Liver (tissue), 9 donors: Measurements from ENCODE around the gene INSC. TPM values are rescaled to one million over a fixed set of nuclear protein-coding genes. Genes with fewer than 3 reads are reported as not detected.

Experiments
- DNase-seq: peaks from one replicate; pipeline ENCODE4 v3.0.0-alpha.2; 2017; ENCODE audit warnings: low spot score
- H3K27ac ChIP-seq, 2 donors: one replicate each; pipeline ENCODE4 v1.7.0; 2013; ENCODE audit warnings: inconsistent platforms in 2 of 2, low read length in 2 of 2, control low read depth in 1 of 2, low read depth in 1 of 2, mild to moderate bottlenecking in 1 of 2
- H3K27me3 ChIP-seq, 4 donors: one replicate each; pipeline versions ENCODE4 v1.6.1 to v1.7.0; 2013; ENCODE audit warnings: low read length in 3 of 4, inconsistent platforms in 1 of 4, mild to moderate bottlenecking in 1 of 4, moderate library complexity in 1 of 4; ENCODE audit not compliant: control insufficient read depth in 4 of 4, insufficient read depth in 4 of 4
- H3K36me3 ChIP-seq, 4 donors: one replicate each; pipeline versions ENCODE4 v1.6.1 to v1.7.0; 2013; ENCODE audit warnings: low read length in 3 of 4, mild to moderate bottlenecking in 3 of 4, low read depth in 1 of 4, moderate library complexity in 1 of 4; ENCODE audit not compliant: control insufficient read depth in 4 of 4, insufficient read depth in 3 of 4
- H3K4me1 ChIP-seq, 4 donors: one replicate each; pipeline versions ENCODE4 v1.6.1 to v1.7.0; 2013; ENCODE audit warnings: low read length in 3 of 4, mild to moderate bottlenecking in 3 of 4, moderate library complexity in 1 of 4; ENCODE audit not compliant: control insufficient read depth in 4 of 4, insufficient read depth in 4 of 4
- H3K4me3 ChIP-seq, 3 donors: one replicate each; pipeline versions ENCODE4 v1.6.1 to v1.7.0; 2013; ENCODE audit warnings: low read length in 3 of 3, control low read depth in 1 of 3, low read depth in 1 of 3, mild to moderate bottlenecking in 1 of 3
- H3K9ac ChIP-seq, 2 donors: one replicate each; pipeline ENCODE4 v1.7.0; 2013; ENCODE audit warnings: low read length in 2 of 2, mild to moderate bottlenecking in 2 of 2, moderate library complexity in 2 of 2, control low read depth in 1 of 2, low read depth in 1 of 2
- H3K9me3 ChIP-seq, 4 donors: one replicate each; pipeline versions ENCODE4 v1.6.1 to v1.7.0; 2013; ENCODE audit warnings: low read length in 3 of 4; ENCODE audit not compliant: control insufficient read depth in 4 of 4
- EGR1 ChIP-seq, 2 donors: IDR thresholded peaks; 2 replicates each; pipeline ENCODE4 v1.6.1; 2016 to 2018; ENCODE audit warnings: antibody characterized with exemption in 2 of 2, low read depth in 2 of 2
- FOXA1 ChIP-seq: IDR thresholded peaks from 2 replicates; pipeline ENCODE4 v1.6.1; 2016; ENCODE audit warnings: antibody characterized with exemption
- HNF4A ChIP-seq, 2 donors: conservative IDR thresholded peaks; 2 replicates each; pipeline ENCODE4 v1.6.1; 2016; ENCODE audit warnings: antibody characterized with exemption in 2 of 2, mild to moderate bottlenecking in 2 of 2
- HNF4G ChIP-seq: IDR thresholded peaks from 2 replicates; pipeline ENCODE4 v1.6.1; 2016; ENCODE audit warnings: antibody characterized with exemption
- JUND ChIP-seq, 2 donors: IDR thresholded peaks; 2 replicates each; pipeline ENCODE4 v1.6.1; 2016; ENCODE audit warnings: antibody characterized with exemption in 2 of 2
- NR2F2 ChIP-seq: IDR thresholded peaks from 2 replicates; pipeline ENCODE4 v1.6.1; 2016; ENCODE audit warnings: antibody characterized with exemption
- RXRA ChIP-seq, 2 donors: IDR thresholded peaks; 2 replicates each; pipeline ENCODE4 v1.6.1; 2017 to 2018; ENCODE audit warnings: antibody characterized with exemption in 2 of 2, mild to moderate bottlenecking in 1 of 2
- SP1 ChIP-seq: IDR thresholded peaks from 2 replicates; pipeline ENCODE4 v1.6.1; 2018; ENCODE audit warnings: antibody characterized with exemption, mild to moderate bottlenecking
- TAF1 ChIP-seq: conservative IDR thresholded peaks from 2 replicates; pipeline ENCODE4 v1.6.1; 2016; ENCODE audit warnings: antibody characterized with exemption, mild to moderate bottlenecking
- YY1 ChIP-seq: IDR thresholded peaks from 2 replicates; pipeline ENCODE4 v1.6.1; 2016; ENCODE audit warnings: antibody characterized with exemption, mild to moderate bottlenecking
- WGBS: extraction: QIAGEN DNeasy Blood & Tissue Kit; methylation state at CpG from one replicate; pipeline ENCODE4 v1.1.7; 2013; 5-methylcytosine and 5-hydroxymethylcytosine counted together
- polyA plus RNA-seq, 2 donors: library from polyadenylated mRNA; stranded (reverse) in 1 of 2; unstranded in 1 of 2; fragments of 200-250 nt in 1 of 2; fragments of >200 nt in 1 of 2; fragmentation: Nextera tagmentation in 1 of 2; extraction: Ambion mirVana in 1 of 2; gene quantifications; one replicate each; pipeline versions ENCODE4 v1.2.1 to v1.2.3, GENCODE V29; 2013 to 2015
- total RNA-seq, 2 donors: library from RNA; depleted of rRNA; stranded (reverse); fragments of >200 nt; gene quantifications; one replicate each; pipeline ENCODE4 v1.2.3, GENCODE V29; 2014
- TF ChIP-seq, protein P1 (sequence below): fragments of 150-350 bp; IDR thresholded peaks from 2 replicates; pipeline ENCODE4 v1.5.1; 2017; ENCODE audit warnings: improper control_type of control experiment, low read depth, low read length; ENCODE audit not compliant: missing input control
- TF ChIP-seq, protein P2 (sequence below): IDR thresholded peaks from 2 replicates; pipeline ENCODE4 v1.6.1; 2016; ENCODE audit warnings: antibody characterized with exemption
- TF ChIP-seq, protein P3 (sequence below): IDR thresholded peaks from 2 replicates; pipeline ENCODE4 v1.6.1; 2016; ENCODE audit warnings: antibody characterized with exemption
- TF ChIP-seq, protein P4 (sequence below): IDR thresholded peaks from 2 replicates; pipeline ENCODE4 v1.6.1; 2016; ENCODE audit warnings: antibody characterized with exemption, mild to moderate bottlenecking
- donor health status: healthy.
- donor health status: healthy.
- donor health status: healthy.
- donor health status: healthy.
- donor health status: healthy.

INSC gene
- total and polyA plus RNA-seq, 4 donors, result 0.02 to 0.25 (median 0.12) TPM

DNA sequence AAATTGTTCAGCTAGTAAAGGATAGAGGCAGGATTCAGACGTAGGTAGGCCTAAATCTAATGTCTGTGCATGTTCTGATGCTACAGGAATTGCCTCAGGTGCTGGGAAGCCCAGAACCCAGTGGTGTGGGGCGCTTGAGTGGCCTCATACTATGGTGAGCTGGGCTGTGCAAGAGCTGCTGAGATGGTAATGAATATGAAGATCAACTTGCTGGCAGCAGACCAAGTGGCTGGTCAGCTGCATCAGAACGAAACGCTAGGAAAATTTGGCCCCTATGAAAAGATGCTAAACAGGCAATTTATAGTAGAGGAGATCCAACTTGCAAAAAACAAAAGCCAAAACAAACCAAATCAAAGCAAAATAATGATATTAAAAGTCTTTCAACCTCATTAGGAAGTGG is 102.7 kb downstream of the INSC start:
- Histone ChIP-seq H3K36me3 (no peaks in the 10 kb centered on the region), H3K4me1 (no peaks in the 10 kb centered on the region), H3K9me3 (no peaks in the 10 kb centered on the region), H3K9ac (no peak overlapping the region), H3K27ac (no peak overlapping the region), H3K27me3 (no peaks in the 10 kb centered on the region), H3K4me3 (no peak overlapping the region)
- 87% methylated on average over 4 of the region's 4 CpGs for WGBS
- TF ChIP-seq SP1 (no peak), HNF4G (no peak)
- TF ChIP-seq, protein P1, sequence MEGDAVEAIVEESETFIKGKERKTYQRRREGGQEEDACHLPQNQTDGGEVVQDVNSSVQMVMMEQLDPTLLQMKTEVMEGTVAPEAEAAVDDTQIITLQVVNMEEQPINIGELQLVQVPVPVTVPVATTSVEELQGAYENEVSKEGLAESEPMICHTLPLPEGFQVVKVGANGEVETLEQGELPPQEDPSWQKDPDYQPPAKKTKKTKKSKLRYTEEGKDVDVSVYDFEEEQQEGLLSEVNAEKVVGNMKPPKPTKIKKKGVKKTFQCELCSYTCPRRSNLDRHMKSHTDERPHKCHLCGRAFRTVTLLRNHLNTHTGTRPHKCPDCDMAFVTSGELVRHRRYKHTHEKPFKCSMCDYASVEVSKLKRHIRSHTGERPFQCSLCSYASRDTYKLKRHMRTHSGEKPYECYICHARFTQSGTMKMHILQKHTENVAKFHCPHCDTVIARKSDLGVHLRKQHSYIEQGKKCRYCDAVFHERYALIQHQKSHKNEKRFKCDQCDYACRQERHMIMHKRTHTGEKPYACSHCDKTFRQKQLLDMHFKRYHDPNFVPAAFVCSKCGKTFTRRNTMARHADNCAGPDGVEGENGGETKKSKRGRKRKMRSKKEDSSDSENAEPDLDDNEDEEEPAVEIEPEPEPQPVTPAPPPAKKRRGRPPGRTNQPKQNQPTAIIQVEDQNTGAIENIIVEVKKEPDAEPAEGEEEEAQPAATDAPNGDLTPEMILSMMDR, result no peak
- no peak for DNase-seq

DNA sequence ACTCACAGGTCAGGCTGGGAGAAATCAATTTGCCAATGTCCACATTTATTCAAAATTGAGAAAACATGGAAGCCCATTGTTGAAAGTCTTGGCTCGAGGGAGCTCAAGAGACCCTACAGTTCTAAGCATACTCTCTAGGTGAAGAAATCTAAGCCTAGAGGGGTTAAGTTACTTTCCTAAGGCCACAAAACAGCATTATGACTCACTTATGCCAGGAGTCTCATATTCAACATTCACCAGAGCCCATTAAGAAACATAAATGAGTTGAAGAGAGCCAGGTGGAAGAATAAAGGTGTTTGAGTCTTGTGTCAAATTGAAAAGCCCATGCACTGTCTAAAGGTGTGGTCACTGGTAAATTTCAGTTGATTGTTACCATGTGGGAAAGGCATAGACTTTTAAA is 108.1 kb downstream of the INSC start:
- Histone ChIP-seq H3K4me1 (no peaks in the 10 kb centered on the region), H3K36me3 (no peaks in the 10 kb centered on the region), H3K4me3 (no peak overlapping the region), H3K9me3 (no peaks in the 10 kb centered on the region), H3K27me3 (no peaks in the 10 kb centered on the region), H3K9ac (no peak overlapping the region), H3K27ac (no peak overlapping the region)
- no peak for DNase-seq
- WGBS, result 91% methylated on average over 1 of the region's 1 CpG
- no peak for TF ChIP-seq FOXA1
- TF ChIP-seq, protein P2, sequence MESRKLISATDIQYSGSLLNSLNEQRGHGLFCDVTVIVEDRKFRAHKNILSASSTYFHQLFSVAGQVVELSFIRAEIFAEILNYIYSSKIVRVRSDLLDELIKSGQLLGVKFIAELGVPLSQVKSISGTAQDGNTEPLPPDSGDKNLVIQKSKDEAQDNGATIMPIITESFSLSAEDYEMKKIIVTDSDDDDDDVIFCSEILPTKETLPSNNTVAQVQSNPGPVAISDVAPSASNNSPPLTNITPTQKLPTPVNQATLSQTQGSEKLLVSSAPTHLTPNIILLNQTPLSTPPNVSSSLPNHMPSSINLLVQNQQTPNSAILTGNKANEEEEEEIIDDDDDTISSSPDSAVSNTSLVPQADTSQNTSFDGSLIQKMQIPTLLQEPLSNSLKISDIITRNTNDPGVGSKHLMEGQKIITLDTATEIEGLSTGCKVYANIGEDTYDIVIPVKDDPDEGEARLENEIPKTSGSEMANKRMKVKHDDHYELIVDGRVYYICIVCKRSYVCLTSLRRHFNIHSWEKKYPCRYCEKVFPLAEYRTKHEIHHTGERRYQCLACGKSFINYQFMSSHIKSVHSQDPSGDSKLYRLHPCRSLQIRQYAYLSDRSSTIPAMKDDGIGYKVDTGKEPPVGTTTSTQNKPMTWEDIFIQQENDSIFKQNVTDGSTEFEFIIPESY, result no peak
- TF ChIP-seq, protein P3, sequence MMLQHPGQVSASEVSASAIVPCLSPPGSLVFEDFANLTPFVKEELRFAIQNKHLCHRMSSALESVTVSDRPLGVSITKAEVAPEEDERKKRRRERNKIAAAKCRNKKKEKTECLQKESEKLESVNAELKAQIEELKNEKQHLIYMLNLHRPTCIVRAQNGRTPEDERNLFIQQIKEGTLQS, result no peak
- no peak for TF ChIP-seq HNF4A (conservative IDR thresholded peaks at IDR 0.05)
- no peak for TF ChIP-seq SP1
- TF ChIP-seq EGR1 (IDR thresholded peaks at IDR 0.05; ENCODE audit: low read depth in 2 of 2), result no peak

DNA sequence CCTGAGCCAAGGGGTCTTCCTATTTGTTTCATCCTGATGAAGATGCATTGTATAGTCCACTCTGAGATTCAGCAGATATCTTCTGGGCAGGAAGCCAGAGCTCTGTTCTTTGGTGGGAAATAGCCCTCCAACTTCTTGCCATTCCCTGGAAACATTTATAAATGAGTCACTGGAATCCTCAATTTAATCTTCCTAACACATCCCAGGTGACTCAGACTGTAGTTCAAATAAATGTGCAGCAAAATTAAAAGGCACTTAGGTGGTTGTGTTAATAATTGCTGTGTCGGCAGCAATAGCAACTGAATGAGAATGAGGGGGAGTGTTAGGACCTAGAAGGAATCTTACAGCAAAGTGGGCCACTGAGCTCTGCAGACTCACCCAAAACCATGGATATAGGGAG is 108.6 kb downstream of the INSC start:
- DNase-seq, result no peak
- Histone ChIP-seq H3K9me3 (no peaks in the 10 kb centered on the region), H3K4me1 (no peaks in the 10 kb centered on the region), H3K9ac (no peak overlapping the region), H3K27ac (no peak overlapping the region), H3K27me3 (no peaks in the 10 kb centered on the region), H3K36me3 (no peaks in the 10 kb centered on the region), H3K4me3 (no peak overlapping the region)
- 97% methylated on average over 1 of the region's 1 CpG for WGBS
- TF ChIP-seq YY1, result no peak
- TF ChIP-seq, protein P2, result no peak
- TF ChIP-seq, protein P4, sequence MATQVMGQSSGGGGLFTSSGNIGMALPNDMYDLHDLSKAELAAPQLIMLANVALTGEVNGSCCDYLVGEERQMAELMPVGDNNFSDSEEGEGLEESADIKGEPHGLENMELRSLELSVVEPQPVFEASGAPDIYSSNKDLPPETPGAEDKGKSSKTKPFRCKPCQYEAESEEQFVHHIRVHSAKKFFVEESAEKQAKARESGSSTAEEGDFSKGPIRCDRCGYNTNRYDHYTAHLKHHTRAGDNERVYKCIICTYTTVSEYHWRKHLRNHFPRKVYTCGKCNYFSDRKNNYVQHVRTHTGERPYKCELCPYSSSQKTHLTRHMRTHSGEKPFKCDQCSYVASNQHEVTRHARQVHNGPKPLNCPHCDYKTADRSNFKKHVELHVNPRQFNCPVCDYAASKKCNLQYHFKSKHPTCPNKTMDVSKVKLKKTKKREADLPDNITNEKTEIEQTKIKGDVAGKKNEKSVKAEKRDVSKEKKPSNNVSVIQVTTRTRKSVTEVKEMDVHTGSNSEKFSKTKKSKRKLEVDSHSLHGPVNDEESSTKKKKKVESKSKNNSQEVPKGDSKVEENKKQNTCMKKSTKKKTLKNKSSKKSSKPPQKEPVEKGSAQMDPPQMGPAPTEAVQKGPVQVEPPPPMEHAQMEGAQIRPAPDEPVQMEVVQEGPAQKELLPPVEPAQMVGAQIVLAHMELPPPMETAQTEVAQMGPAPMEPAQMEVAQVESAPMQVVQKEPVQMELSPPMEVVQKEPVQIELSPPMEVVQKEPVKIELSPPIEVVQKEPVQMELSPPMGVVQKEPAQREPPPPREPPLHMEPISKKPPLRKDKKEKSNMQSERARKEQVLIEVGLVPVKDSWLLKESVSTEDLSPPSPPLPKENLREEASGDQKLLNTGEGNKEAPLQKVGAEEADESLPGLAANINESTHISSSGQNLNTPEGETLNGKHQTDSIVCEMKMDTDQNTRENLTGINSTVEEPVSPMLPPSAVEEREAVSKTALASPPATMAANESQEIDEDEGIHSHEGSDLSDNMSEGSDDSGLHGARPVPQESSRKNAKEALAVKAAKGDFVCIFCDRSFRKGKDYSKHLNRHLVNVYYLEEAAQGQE, result no peak
- no peak for TF ChIP-seq TAF1
- TF ChIP-seq FOXA1, result no peak
- no peak for TF ChIP-seq HNF4G
- TF ChIP-seq, protein P3, result no peak
- TF ChIP-seq RXRA (IDR thresholded peaks at IDR 0.05), result no peak
- no peak for TF ChIP-seq JUND (IDR thresholded peaks at IDR 0.05)
- TF ChIP-seq NR2F2, result no peak
